Left ventricle myocardium superior (tissue), 1 donor: ENCODE data around the gene RPLP2. TPM values are rescaled to one million over a fixed set of nuclear protein-coding genes. Genes with fewer than 3 reads are reported as not detected.

Source experiments
- ATAC-seq: fragments of 200-7000 bp; cut with Tn5 transposase; one replicate; pipeline ENCODE4 v1.9.1; 2020; ENCODE audit warnings: mild to moderate bottlenecking, moderate library complexity
- DNase-seq: peaks from one replicate; pipeline ENCODE4 v3.0.0-alpha.2; 2020
- intact Hi-C: fragments of 100-400 bp; cut with micrococcal nuclease; formaldehyde crosslinking; loops from one replicate; pipeline ENCODE4 v1.11.0; 2022
- long read RNA-seq: library from polyadenylated mRNA; unstranded; transcript quantifications from one replicate; pipeline ENCODE4 v2.0.0, GENCODE V29; 2021
- total RNA-seq: library from RNA; stranded (reverse); fragmentation: NEBNext Ultra II Directional; extraction: Animal tissue kit (Norgen Biotek cat#: 25700); gene quantifications from one replicate; pipeline ENCODE4 v1.2.1, GENCODE V29; 2021
- donor health status: DM: no; HTN: yes; CAD: no; lungs with severe emphysema.

Gene RPLP2
- total RNA-seq, result 942 TPM
- long read RNA-seq, transcript RPLP2-201 (5 exons, 781 nt), result major isoform, 242 of 292 reads
- long read RNA-seq, transcript RPLP2-205 (2 exons, 646 nt), result minor isoform, 6 of 292 reads
- long read RNA-seq, transcript RPLP2-207 (4 exons, 637 nt), result minor isoform, 35 of 292 reads
- long read RNA-seq, partial matches to known transcripts, result 0 of 292 reads
- long read RNA-seq, other reads (novel, unspliced or antisense), result 8 of 292 reads

GRCh38 chr11:809287-810039, at the start of gene RPLP2:
Gene RPLP2, plus strand, starts transcription at chr11:809967. Its CDS starts 268 bp downstream, at chr11:810235.
- DNase-seq (peak; percentile 99), ATAC-seq (peak; percentile 90)
- intact Hi-C loops, result no loop called here

- intact Hi-C loops, result no loop called here
- ATAC-seq (no peak), DNase-seq (no peak)
Measured at GRCh38 chr11:760236-760635, 49.5 kb upstream of the RPLP2 start.

- intact Hi-C loops, result no loop called here
- no peak for DNase-seq
- ATAC-seq, result no peak
Measured at GRCh38 chr11:761526-762108, 48.1 kb upstream of the RPLP2 start.

DNA sequence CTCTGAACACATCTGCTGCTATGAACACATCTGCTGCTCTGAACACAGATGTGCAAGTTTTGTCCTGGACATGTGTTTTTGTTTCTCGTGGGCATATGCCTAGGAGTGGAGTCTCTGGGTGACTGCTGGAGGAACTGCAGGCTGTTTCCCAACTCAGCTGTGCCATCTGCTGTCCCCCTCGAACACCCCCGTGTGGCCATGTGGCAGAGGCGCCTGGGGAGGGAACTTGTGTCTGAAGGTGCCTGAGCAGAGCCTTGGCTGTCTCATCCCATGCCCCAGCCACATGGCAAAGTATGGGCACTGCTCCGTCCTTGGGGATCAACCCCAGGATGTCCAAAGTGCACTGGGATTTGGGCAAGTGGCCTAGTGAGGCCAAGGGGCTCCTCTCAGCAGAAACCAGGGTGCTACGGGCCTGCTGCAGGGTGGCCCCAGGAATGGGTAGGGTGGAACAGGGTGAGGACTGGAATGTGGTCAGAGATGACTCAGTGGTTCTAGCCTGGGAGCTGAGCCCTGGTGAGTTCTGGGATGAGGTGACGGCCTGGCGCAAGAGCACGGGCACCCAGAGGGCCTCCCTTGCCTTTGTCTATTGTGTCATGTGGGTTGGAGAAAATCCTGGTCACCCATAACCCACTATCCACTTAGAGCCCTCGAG, 47.2 kb upstream of the RPLP2 start:
- intact Hi-C loops, result no loop called here
- ATAC-seq (no peak), DNase-seq (no peak)

DNA sequence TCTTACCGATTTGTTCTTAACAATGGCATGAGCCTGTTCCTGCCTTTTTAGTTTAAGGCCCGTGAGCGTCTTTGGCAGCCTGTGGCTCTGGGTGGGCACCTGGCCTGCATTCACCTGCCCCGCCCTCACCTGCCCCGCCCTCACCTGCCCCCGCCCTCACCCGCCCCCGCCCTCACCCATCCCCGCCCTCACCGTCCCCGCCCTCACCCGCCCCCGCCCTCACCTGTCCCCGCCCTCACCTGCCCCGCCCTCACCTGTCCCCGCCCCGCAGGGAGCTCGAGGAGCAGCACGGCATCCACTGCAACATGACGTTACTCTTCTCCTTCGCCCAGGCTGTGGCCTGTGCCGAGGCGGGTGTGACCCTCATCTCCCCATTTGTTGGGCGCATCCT, 46.7 kb upstream of the RPLP2 start:
- DNase-seq, result no peak
- no peak for ATAC-seq
- intact Hi-C loops, result no loop called here

DNA sequence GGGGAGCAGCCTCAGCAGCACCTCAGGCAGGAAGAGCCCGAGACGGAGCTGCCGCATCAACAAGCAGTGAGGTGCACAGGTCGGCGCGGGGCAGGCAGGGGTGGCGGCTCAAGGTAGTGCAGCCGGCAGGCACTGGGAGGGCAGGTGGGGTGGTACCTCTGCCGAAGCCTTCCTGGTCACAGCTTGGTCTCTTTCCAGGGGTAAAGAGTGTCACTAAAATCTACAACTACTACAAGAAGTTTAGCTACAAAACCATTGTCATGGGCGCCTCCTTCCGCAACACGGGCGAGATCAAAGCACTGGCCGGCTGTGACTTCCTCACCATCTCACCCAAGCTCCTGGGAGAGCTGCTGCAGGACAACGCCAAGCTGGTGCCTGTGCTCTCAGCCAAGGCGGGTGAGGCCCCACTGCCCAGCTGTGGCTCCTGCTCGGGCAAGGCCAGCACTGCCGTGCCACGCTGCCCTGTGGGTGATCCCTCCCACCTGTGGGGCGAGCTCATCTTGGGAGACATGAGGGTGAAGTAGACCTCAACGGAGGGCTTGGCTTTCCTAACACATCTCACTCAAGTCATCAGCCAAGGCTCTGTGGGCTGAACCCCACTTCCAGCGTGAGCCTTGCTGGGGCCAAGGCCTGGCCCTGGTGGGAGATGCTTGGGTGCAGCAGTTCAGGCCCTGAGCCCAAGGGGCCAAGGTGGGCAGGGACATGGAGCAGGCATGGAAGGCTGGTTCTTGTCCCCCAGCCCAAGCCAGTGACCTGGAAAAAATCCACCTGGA, 46.0 kb upstream of the RPLP2 start:
- intact Hi-C loops, result no loop called here
- DNase-seq (no peak), ATAC-seq (peak; percentile 5)

DNA sequence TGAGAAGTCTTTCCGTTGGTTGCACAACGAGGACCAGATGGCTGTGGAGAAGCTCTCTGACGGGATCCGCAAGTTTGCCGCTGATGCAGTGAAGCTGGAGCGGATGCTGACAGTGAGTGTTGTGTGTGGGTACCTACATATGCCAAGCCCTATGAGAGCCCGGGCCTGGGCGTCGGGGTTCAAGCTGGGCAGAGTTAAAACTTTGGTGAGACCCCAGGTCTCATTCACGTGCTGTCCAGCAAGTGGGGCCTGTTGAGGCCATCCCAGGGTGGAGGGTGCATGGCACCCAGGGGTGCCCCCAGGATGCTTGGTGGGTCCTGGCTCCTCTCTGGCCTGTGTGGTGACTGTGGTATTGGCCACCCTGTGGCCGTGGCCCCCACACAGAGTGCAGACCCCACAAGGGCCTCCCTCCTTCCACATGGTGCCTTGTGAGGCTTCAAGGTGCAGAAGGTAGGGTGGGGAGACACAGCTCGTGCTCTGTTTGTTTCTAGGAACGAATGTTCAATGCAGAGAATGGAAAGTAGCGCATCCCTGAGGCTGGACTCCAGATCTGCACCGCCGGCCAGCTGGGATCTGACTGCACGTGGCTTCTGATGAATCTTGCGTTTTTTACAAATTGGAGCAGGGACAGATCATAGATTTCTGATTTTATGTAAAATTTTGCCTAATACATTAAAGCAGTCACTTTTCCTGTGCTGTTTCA, 45.3 kb upstream of the RPLP2 start:
- ATAC-seq, result peak; percentile 10

GRCh38 chr11:765025-765801, 44.6 kb upstream of the RPLP2 start:
- DNase-seq (peak; percentile 60), ATAC-seq (peak; percentile 70)
- intact Hi-C loops, result no loop called here

More for the DNA sequence above, 45.3 kb upstream of the RPLP2 start:
- no peak for DNase-seq
- intact Hi-C loops, result no loop called here

GRCh38 chr11:765802-766091, 44.0 kb upstream of the RPLP2 start:
- no peak for DNase-seq
- intact Hi-C loops, result no loop called here
- ATAC-seq, result no peak

DNA sequence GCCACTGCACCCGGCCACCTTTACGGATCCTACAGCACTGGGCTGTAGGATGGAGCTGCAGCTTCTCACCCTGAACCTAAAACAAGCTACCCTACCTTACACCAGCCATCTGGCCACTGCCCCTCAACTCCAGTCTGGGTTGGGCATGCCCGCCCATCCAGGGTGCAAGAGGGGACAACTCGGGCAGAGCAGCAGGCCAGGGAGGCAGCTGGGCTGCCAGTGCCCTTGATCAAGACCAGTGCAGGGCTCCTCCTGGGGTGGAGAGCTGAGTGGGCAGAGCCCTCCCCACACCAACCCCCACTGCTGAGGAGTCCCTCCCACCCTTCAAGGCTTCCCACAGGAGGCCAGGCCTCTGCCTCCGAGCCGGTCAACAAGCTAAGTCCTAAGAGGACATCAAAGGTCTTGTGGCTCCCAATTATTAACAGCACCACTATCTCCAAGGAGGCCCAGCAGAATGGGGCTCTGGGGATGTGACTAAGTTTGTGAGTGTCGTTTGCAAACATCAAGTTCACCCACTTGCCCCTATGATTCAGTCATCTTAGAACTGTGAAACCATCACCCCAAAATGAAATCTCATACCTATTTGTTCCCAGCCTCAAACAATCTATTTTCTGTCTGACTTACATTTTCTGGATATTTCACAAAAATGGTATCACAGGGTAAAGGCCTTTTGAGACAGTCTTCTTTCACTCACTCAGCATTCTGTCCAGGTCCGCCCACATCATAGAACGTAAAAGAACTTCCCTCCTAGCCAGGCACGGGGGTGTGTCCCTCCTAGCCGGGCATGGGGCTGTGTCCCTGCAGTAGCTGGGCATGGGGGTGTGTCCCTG, 43.4 kb upstream of the RPLP2 start:
- DNase-seq (no peak), ATAC-seq (no peak)
- intact Hi-C loops, result no loop called here

DNA sequence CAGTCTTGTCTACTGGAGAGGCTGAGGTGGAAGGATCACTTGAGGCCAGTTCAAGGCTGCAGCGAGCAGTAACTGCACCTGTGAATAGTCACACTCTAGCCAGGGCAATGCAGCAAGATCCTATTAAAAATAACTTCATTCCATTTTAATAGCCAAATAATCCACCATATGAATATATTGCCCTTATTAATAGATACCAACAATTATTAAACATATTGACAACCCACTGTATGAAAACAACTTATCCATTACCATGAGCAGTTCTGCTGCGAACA, 42.9 kb upstream of the RPLP2 start:
- intact Hi-C loops, result no loop called here
- ATAC-seq (no peak), DNase-seq (no peak)

- intact Hi-C loops, result no loop called here
- no peak for ATAC-seq
Measured at GRCh38 chr11:767238-767637, 42.5 kb upstream of the RPLP2 start.

DNA sequence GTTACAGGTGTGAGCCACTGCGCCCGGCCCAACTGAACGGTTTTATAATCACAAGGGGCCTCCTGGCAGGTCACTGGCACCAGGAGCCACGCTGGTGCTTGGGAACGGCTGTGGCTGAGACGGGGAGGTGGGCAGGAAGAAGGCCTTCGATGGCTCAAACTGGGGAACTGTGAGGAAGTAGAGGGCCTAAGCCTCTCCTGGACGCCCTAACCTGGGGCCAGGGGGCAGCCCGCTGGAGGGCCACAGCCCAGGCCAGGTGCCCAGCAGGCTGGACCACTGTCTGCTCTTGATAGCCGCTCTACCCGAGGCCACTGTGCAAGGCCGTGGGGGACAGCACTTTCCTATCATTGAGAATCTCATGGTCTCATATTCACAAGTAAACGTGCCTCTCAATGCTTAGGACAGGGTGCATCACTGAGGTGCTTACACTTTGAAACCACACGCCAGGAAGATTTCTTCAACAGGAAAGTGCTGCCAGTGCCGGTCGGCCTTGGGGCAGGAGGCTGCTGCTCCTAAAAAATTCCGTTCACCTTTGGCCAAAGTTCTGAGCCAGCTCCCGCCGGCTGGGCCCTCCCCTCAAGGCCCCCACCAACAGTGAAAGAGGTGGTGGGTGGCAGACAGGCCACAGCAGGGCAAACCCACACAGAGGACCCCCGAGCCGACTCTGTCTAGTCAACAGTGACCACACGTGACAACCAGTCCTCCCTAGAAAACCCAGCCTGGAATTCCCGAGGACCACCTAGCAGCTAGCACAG, 39.7 kb upstream of the RPLP2 start:
- DNase-seq (no peak), ATAC-seq (no peak)
- intact Hi-C loops, result no loop called here

More at GRCh38 chr11:767238-767637, 42.5 kb upstream of the RPLP2 start:
- DNase-seq, result no peak

DNA sequence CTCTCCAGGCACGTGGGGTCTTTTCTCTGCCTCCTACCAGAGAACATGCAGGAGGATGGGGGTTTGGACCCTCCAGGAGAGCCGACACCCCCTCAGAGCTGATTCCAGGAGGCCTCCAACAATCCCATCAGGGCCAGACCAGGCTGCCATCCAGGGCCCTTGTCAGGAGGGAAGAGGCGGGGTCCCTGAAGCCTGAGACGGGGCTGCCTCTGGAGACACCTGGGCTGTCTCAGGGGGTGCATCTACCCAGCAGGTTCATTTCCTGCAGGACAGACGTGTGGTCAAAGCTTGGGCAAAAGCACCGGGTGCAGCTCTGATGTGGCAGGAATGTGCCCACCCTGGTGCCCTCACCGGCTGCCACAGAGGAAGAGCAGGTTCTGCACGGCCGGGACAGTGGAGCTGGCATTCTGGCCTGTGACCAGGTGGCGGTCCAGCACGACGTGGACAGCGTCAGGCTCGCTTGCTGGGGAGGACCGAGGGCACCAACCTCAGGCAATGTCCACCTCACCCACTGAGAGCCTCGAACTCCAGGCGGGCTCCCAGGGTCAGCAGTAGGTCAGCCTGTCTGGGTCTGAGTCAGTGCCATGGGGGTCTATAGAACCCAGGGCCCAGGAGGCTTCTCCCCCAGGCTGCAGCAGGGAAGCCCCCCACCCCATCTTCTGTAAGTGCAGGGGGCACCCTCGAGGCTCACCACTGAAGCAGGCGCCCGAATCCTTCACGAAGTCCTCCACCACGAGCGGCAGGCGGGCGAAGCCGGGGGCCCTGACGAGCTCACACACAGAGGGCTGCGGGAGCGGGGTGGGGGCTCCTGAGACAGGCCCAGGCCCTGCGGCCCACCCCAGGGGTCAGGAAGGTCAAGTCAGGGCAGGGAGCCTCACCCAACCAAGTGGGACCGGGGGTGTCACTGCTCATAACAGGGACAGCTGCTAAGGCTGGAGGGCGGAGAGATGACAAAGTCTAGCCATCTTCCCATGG, 38.8 kb upstream of the RPLP2 start:
- DNase-seq (no peak), ATAC-seq (no peak)
- intact Hi-C loops, result no loop called here

DNA sequence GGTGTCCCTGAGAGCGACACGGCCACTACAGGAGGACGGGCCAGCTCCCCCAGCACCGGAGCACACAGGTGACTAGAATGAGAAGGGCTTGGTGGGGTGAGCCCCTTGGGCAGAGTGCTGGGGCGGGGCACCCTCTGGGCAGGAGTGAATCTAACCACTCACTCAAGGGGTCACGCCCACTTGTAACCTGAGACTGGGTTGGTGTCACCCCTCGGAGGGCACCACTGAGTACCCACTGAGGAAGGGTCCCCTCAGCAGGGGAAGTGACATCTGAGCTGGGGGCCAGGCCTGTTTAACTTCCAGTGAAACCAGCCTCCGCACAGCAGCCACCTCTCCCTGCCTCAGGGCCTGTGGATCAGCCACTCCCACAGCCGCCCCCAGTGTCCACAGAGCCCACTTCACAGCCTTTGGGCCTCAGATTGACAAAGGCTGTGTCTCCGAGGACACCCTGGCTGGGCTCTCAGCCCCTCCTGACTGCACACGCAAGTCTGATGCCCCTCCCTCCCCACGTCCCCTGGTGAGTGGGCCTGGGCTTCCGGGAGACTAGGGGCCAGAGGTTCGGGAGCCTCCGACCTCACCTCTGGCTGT, 38.1 kb upstream of the RPLP2 start:
- DNase-seq (no peak), ATAC-seq (no peak)
- intact Hi-C loops, result no loop called here
